Measurements from ENCODE around the gene BRD9.
"Not testable (repeated sequence)": the region's sequence is repeated elsewhere in the genome, so short reads cannot be mapped to it uniquely, and the experiment has no call there.

The BRD9 gene

DNA sequence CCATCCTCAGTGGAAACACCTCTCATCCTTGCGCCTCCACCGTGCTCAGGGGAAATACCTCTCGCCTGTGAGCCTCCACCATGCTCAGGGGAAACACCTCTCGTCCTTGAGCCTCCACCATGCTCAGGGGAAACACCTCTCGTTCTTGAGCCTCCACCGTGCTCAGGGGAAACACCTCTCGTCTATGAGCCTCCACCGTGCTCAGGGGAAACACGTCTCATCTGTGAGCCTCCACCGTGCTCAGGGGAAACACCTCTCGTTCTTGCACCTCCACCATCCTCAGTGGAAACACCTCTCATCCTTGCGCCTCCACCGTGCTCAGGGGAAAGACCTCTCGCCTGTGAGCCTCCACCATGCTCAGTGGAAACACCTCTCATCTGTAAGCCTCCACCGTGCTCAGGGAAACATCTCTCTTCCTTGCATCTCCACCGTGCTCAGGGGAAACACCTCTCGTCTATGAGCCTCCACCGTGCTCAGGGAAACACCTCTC, 46.0 kb downstream of the BRD9 start:
- not testable (repeated sequence) for DNase-seq (ENCODE audit: extremely low read depth in 1 of 2, low read depth in 1 of 2)

- not testable (repeated sequence) for DNase-seq (ENCODE audit: extremely low read depth in 1 of 2, low read depth in 1 of 2)
Measured at GRCh38 chr5:845676-846601, 46.7 kb downstream of the BRD9 start.

DNA sequence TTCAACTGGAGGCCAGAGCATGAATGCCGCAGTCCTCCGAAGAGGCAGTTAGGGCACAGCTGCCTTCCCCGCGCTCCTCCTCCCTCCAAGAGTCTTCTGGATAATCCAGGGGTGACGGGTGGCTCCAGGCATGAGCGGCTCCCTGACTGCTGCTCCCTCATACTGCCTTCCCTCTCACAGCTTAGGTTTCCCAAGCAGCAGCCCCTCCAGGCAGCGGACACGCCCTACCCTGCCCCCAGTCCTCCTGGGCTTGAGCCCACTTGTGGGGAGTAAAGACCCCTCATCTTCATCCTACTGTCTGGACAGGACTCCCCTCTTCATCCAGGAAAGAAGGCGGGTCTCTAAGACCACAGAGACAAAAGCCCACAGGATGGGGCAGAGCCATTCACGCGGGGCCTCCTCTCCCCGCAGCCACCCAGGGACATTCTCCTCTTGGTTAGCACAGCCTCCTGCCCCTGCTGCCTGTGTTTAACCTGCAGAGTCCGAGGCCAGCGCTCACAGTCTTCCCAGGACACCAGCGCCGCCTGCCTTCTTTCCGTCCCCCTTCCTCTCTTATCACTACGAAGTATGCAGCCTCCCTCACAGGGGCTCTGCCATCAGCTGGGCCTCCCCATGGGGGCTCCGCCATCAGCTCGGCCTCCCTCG, 47.4 kb downstream of the BRD9 start:
- not testable (repeated sequence) for DNase-seq (ENCODE audit: extremely low read depth in 1 of 2, low read depth in 1 of 2)

- DNase-seq (ENCODE audit: extremely low read depth in 1 of 2, low read depth in 1 of 2): not testable (repeated sequence)
Measured at GRCh38 chr5:844426-844825, 48.2 kb downstream of the BRD9 start.

DNA sequence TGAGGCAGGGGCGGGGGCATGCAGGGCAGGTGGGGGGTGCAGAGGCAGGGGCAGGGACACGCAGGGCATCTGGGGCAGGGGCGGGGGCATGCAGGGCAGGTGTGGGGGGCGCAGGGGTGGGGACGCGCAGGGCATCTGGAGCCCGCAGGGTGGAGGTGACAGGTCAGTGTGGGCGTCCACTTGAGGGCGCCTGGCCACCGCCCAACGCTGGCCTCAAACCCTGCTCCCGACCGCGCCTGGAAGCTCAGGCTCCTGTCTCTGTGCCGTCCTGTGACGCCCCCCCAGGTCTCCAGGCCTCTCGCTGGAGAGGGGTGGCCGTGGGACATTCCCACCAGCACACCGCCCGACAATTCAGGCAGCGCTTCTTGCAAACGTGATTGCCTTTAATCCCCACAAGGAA, 48.7 kb downstream of the BRD9 start:
- DNase-seq (ENCODE audit: extremely low read depth in 1 of 2, low read depth in 1 of 2): not testable (repeated sequence)

- DNase-seq (ENCODE audit: extremely low read depth in 1 of 2, low read depth in 1 of 2): not testable (repeated sequence)
Measured at GRCh38 chr5:843371-843770, 49.2 kb downstream of the BRD9 start.

- DNase-seq (ENCODE audit: extremely low read depth in 1 of 2, low read depth in 1 of 2): not testable (repeated sequence)
Measured at GRCh38 chr5:842402-843221, 50.0 kb downstream of the BRD9 start.

GRCh38 chr5:841531-842401, 50.8 kb downstream of the BRD9 start:
- not testable (repeated sequence) for DNase-seq (ENCODE audit: extremely low read depth in 1 of 2, low read depth in 1 of 2)

GRCh38 chr5:840974-841435, 51.6 kb downstream of the BRD9 start:
- DNase-seq (ENCODE audit: extremely low read depth in 1 of 2, low read depth in 1 of 2): not testable (repeated sequence)

DNA sequence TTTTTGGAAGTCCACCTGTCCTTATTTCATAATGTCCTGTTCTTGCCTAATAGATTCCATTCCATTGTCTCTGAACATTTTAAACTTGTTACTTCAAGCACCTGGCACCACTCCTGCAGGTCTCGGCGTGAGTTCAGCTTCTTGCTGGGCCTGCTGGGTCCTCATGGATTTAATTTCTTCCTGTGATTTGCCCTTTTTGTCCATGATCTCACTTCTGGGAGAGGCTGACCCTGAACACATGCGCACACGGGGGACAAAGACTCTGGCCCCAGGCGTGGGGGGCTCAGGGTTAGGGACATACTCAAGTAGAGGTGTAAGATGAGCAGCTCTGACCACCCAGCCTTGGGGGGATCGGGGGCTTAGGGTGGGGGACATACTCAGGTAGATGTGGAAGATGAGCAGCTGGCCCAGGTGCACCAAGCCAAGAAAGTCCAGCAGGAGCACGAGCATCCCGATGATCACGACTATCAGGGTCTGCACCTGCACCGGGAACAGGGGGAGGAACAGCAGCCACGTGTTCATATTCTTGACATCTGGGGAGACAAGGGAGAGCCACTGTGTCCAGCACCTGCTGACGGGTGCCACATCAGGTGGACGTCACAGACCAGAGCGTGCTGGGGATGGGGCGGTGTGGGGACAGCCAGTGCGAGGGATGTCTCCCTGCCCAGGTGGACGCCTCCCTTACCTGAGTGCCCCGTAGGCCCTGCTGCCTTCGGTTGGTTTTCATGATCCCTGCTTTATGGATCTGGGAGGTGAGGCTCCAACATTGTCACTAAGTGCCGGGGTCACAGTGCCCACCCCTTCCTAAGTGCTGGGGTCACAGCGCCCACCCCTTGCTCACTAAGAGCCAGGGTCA, 52.3 kb downstream of the BRD9 start:
- not testable (repeated sequence) for DNase-seq (ENCODE audit: extremely low read depth in 1 of 2, low read depth in 1 of 2)

DNA sequence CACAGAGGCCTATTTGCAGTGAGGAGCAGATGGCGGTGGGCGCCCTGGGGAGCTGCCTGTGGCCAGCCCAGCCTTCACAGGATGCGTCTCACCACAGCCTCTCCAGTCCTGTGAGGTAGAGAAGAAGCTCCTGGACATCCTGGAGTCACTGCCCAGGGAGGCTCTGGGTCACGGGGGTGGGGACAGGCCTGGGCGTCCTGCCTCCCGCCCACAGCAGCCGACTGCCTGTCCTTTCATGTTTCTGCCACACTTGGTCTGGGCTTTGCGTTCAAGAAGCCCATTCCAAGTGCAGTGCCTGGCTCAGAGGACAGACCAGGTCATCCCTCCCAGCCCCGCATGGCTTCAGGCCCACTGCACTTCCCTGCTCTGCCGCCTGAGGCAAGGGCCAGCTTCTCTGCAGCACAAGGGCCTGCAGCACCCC, 54.2 kb downstream of the BRD9 start:
- DNase-seq (ENCODE audit: extremely low read depth in 1 of 2, low read depth in 1 of 2): not testable (repeated sequence)

GRCh38 chr5:837621-838121, 54.9 kb downstream of the BRD9 start:
- not testable (repeated sequence) for DNase-seq (ENCODE audit: extremely low read depth in 1 of 2, low read depth in 1 of 2)

- not testable (repeated sequence) for DNase-seq (ENCODE audit: extremely low read depth in 1 of 2, low read depth in 1 of 2)
Measured at GRCh38 chr5:835933-836612, 56.5 kb downstream of the BRD9 start.

GRCh38 chr5:834013-834412, 58.6 kb downstream of the BRD9 start:
- not testable (repeated sequence) for DNase-seq (ENCODE audit: extremely low read depth in 1 of 2, low read depth in 1 of 2)

DNA sequence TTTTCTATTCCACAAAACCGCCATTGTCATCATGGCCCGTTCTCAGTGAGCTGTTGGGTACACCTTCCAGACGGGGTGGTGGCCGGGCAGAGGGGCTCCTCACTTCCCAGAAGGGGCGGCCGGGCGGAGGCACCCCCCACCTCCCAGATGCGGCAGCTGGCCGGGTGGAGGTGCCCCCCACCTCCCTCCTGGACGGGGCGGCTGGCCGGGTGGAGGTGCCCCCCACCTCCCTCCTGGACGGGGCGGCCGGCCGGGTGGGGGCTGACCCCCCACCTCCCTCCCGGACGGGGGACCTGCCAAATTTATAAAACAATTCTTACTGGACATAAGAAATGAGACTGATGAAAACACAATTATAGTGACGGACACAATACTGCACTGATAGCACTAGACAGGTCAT, 64.4 kb downstream of the BRD9 start:
- not testable (repeated sequence) for DNase-seq (ENCODE audit: extremely low read depth in 1 of 2, low read depth in 1 of 2)

- DNase-seq (ENCODE audit: extremely low read depth in 1 of 2, low read depth in 1 of 2): not testable (repeated sequence)
Measured at GRCh38 chr5:825544-825943, 67.1 kb downstream of the BRD9 start.

- no peak for DNase-seq (ENCODE audit: extremely low read depth in 1 of 2, low read depth in 1 of 2)
Measured at GRCh38 chr5:821504-821903, 71.1 kb downstream of the BRD9 start.

GRCh38 chr5:820245-820644, 72.4 kb downstream of the BRD9 start:
- DNase-seq (ENCODE audit: extremely low read depth in 1 of 2, low read depth in 1 of 2): no peak
